Stimulated activated CD4-positive, alpha-beta T cell treated with anti-CD3 and anti-CD28 coated beads, Interleukin-1b, Interleukin-23, amount 100 ng/mL, for 24 hours (primary cell): ENCODE measurements around the gene SPTLC2.
"Not testable (repeated sequence)": the region's sequence is repeated elsewhere in the genome, so short reads cannot be mapped to it uniquely, and the experiment has no call there.

Source experiments
- DNase-seq, 4 experiments: peaks; one replicate each; pipeline ENCODE4 v3.0.0-alpha.2; 2020; ENCODE audit warnings: low read depth in 4 of 4, low spot score in 1 of 4

SPTLC2 gene, protein sequence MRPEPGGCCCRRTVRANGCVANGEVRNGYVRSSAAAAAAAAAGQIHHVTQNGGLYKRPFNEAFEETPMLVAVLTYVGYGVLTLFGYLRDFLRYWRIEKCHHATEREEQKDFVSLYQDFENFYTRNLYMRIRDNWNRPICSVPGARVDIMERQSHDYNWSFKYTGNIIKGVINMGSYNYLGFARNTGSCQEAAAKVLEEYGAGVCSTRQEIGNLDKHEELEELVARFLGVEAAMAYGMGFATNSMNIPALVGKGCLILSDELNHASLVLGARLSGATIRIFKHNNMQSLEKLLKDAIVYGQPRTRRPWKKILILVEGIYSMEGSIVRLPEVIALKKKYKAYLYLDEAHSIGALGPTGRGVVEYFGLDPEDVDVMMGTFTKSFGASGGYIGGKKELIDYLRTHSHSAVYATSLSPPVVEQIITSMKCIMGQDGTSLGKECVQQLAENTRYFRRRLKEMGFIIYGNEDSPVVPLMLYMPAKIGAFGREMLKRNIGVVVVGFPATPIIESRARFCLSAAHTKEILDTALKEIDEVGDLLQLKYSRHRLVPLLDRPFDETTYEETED

GRCh38 chr14:77616454-77617229 lies at the start of gene SPTLC2:
TSS of gene SPTLC2 (minus strand) at chr14:77616637. CDS start at chr14:77616579, 58 bp downstream.
- DNase-seq = peak; percentile 81 to 95 (median 92)

- DNase-seq = no peak
Observed at GRCh38 chr14:77663293-77663692, 46.9 kb upstream of the SPTLC2 start.

GRCh38 chr14:77661562-77661961 lies 45.1 kb upstream of the SPTLC2 start:
- DNase-seq = not testable (repeated sequence)

DNA sequence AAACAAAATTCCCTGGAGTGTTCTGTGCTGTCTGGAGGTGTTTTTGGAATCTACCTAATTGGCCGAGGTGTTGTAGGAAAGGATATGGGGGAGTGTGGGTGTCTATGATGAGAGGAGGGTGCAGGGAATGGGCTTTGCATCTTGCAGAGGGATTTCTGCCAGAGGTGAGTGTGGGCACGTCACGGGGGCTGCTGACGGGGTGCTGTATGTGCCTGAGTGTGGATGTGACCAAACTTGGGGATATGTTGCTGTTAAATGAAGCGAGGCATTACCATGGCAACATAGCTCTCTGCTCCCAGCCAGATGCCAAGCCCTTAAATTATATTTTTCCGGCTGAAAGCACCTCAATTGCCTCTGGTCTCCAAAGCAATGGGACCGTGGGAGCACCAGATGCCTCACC lies 44.3 kb upstream of the SPTLC2 start:
- DNase-seq = no peak

DNA sequence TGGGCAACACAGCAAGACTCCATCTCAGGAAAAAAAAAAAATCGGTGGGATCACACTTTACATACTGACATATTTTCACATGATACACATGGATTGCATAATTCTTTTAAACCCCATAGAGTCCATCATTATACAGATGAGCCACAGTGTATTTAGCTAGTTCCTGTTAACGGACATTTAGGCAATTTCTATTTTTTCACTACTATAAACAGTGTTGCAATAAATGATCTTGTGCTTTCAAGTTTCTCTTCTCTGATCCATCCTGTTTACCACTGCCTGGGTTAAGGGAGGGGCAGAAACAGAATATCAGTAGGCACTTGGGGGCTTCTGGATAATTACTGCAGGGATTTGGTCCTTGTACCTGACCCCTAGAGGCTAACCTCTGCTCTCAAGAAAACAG lies 43.4 kb upstream of the SPTLC2 start:
- DNase-seq = no peak

DNA sequence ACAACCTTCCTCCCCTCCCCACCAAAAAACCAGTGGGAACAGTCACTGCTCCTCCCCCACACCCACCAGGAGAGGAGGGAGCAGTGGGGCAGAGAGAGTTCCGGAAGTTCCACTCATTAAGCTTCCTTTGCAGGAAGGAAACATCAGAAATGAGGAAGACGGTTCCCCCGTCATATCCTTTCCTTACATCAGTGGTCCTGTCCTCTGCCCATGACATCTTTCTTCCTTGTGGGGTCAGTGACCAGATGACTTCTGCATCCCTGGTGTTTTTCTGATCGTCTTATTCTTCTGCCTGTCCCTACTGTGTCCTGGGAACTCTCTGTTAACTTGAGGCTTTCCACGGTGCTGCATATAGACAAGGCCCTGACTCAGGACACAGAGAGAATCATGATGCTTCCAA lies 40.8 kb upstream of the SPTLC2 start:
- no peak for DNase-seq

DNA sequence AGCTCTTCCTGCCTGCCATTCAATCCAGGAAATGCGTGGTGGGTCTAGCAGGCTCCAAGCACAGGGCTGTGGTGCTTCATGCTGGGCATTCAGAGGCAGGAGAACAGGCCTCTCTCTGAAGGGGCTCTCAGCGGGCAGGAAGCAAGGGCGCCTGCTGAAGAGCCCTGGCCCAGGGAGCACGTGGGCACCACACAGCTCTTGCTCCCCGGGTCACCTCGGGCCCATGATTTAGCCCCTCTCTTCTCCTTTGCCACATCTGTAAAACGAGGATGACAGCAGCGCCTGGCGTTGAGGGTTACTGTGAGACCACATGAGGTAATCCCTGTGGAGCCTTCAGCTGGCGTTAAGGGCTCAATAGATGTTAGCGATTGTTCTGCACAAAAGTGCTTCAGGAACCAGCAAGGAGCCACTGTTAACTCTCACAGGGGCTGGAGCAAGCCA lies 37.6 kb upstream of the SPTLC2 start:
- DNase-seq = no peak

- no peak for DNase-seq
Observed at GRCh38 chr14:77649326-77649725, 32.9 kb upstream of the SPTLC2 start.

GRCh38 chr14:77648520-77649200 lies 32.2 kb upstream of the SPTLC2 start:
- DNase-seq = no peak

DNA sequence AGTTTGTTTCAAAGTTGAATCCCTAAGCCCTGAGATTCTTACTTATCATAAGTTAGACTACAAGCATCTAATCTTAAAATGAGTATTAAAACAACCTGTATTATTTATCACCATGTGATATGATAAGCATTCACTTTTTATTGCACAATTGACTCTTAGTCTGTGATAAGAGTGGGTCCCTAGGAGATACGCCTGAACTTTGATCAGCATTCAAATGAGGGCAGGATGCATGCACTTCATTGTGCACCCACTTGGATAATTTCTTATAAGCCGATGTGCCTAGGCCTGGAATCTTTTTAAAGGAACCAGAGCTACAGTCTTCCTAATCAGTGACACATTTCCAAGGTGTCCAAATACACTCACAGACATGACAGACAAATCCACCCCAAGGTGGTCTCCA lies 31.4 kb upstream of the SPTLC2 start:
- no peak for DNase-seq

GRCh38 chr14:77646907-77647306 lies 30.5 kb upstream of the SPTLC2 start:
- no peak for DNase-seq

DNA sequence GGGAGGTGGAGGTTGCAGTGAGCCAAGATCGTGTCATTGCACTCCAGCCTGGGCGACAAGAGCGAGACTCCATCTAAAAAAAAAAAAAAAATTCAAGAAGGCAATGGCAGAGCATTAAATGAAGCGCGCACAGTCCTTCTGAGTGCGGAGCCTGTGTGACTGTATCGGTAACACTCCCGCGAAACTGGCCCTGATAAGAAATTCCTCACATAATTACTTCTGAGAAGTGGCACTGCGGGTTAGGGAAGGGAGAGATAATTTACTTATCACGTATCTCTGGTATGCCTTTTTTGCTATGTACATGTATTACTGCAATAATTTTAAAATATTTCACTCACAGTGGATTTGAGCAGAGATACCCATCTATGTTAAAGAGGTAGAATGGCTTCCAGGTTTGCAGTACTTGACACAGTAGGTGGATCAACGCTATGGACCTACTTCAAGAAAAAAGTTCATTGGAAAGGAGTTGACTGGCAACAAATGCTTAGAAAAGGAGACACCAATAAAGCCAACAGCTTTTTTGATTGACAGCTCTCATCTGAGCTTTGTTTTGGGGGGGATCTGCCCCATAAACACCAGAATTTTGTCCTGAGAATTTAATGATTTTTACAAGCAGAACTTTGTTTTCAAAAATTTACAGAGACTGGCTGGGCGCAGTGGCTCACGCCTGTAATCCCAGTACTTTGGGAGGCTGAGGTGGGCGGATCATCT lies 29.2 kb upstream of the SPTLC2 start:
- no peak for DNase-seq

DNA sequence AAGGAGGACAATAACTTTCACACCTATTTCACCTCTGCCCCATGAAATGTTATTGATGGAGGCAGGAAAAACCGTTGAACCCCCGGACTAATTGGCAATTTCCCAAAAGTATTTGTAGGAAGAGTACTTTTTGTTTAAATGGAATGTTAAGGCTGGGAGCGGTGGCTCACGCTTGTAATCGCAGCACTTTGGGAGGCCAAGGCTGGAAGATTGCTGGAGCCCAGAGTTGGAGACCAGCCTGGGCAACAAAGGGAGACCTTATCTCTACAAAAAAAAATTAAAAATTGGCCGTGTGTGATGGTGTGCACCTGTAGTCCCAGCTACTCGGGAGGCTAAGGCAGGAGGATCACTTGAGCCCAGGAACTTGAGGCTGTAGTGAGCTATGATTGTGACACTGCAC lies 26.0 kb upstream of the SPTLC2 start:
- no peak for DNase-seq

GRCh38 chr14:77641534-77642341 lies 25.3 kb upstream of the SPTLC2 start:
- DNase-seq = peak; percentile 44 to 58 (median 55)

- no peak for DNase-seq
Observed at GRCh38 chr14:77640756-77641533, 24.5 kb upstream of the SPTLC2 start.

- DNase-seq = no peak
Observed at GRCh38 chr14:77638771-77639171, 22.3 kb upstream of the SPTLC2 start.

- DNase-seq = not testable (repeated sequence)
Observed at GRCh38 chr14:77635869-77636268, 19.4 kb upstream of the SPTLC2 start.

GRCh38 chr14:77635466-77635865 lies 19.0 kb upstream of the SPTLC2 start:
- DNase-seq = not testable (repeated sequence)

DNA sequence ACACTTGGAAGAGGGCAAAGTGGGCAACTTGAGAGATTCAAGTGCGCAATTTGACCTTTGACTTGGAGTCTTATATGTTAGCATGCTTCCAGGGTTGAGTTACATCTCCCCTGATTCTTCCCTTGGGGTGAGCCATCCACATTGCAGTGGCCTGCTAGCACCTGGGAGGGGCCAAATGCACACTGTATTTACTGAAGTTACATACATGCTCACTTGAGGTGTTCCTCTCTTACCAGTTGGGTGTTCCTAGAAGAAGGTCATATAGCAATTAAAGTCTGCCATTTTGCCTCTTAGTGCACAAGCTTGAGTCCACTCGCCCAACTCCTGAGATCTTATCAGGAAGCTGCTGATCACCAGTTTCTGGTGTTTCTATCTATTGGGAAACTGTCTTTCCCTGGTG lies 13.7 kb upstream of the SPTLC2 start:
- DNase-seq = no peak
